Measurements from ENCODE around the gene TBCCD1. TPM values are rescaled to one million over a fixed set of nuclear protein-coding genes. Genes with fewer than 3 reads are reported as not detected.
"Not testable (repeated sequence)": the region's sequence is repeated elsewhere in the genome, so short reads cannot be mapped to it uniquely, and the experiment has no call there.

The TBCCD1 gene
- polyA plus RNA-seq, 1 donor from 2014 or later = 13.4 TPM

DNA sequence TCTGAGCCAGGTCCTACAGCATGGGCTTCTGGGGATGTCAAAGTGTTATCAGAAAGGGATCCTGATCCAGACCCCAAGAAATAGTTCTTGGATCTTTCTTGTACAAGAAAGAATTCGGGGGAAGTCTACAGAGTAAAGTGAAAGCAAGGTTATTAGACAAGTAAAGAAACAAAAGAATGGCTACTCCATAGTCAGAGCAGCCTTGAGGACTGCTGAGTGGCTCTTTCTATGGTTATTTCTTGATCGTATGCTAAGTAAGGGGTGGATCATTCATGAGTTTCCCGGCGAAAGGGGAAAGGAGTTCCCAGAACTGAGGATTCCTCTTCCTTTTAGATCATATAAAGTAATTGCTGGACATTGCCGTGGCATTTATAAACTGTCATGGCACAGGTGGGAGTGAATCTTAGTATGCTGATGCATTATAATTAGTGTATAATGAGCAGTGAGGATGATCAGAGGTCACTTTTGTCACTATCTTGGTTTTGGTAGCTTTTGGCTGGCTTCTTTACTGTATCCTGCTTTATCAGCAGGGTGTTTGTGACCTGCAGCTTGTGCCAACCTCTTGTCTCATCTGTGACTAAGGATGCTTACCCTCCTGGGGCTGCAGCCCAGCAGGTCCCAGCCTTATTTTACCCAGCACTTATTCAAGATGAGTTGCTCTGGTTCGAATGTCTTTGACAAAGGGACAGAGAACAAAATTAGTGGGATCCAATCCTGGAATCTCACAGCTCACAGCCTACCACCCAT, 64.0 kb downstream of the TBCCD1 start:
- Histone ChIP-seq H3K9me3 (ENCODE audit: low read length) (no peaks in the 10 kb centered on the region), H3K36me3 (ENCODE audit: insufficient read depth, low read length) (no peaks in the 10 kb centered on the region), H2AFZ (ENCODE audit: low read depth, low read length) (no peak overlapping the region), H4K20me1 (ENCODE audit: insufficient read depth) (no peaks in the 10 kb centered on the region), H3K4me2 (ENCODE audit: low read length) (no peak overlapping the region), H3K9me2 (ENCODE audit: insufficient read depth, low read length) (no peaks in the 10 kb centered on the region), H3K9ac (ENCODE audit: low read length) (no peak overlapping the region), H3K27ac (ENCODE audit: low read length) (no peak overlapping the region), H3F3A (ENCODE audit: insufficient read depth, low read length, poor library complexity, severe bottlenecking) (no peaks in the 10 kb centered on the region), H3K27me3 (ENCODE audit: insufficient read depth, low read depth, low read length) (no peaks in the 10 kb centered on the region), H3K4me3 (ENCODE audit: low read length) (no peak overlapping the region), H3K79me2 (replicated peaks; ENCODE audit: insufficient read depth, low read length) (no peaks in the 10 kb centered on the region)
- no peak for TF ChIP-seq RAD21 (conservative IDR thresholded peaks at IDR 0.05)
- no peak for TF ChIP-seq POLR2AphosphoS5 (IDR thresholded peaks at IDR 0.05)
- TF ChIP-seq SMC3 (conservative IDR thresholded peaks at IDR 0.05; ENCODE audit: poor library complexity) = no peak
- TF ChIP-seq EZH2 (IDR thresholded peaks at IDR 0.05; ENCODE audit: borderline replicate concordance, insufficient read depth, low read length, poor library complexity, severe bottlenecking) = no peak
- no peak for TF ChIP-seq MXI1 (conservative IDR thresholded peaks at IDR 0.05; ENCODE audit: poor library complexity, severe bottlenecking)
- TF ChIP-seq, protein P1, sequence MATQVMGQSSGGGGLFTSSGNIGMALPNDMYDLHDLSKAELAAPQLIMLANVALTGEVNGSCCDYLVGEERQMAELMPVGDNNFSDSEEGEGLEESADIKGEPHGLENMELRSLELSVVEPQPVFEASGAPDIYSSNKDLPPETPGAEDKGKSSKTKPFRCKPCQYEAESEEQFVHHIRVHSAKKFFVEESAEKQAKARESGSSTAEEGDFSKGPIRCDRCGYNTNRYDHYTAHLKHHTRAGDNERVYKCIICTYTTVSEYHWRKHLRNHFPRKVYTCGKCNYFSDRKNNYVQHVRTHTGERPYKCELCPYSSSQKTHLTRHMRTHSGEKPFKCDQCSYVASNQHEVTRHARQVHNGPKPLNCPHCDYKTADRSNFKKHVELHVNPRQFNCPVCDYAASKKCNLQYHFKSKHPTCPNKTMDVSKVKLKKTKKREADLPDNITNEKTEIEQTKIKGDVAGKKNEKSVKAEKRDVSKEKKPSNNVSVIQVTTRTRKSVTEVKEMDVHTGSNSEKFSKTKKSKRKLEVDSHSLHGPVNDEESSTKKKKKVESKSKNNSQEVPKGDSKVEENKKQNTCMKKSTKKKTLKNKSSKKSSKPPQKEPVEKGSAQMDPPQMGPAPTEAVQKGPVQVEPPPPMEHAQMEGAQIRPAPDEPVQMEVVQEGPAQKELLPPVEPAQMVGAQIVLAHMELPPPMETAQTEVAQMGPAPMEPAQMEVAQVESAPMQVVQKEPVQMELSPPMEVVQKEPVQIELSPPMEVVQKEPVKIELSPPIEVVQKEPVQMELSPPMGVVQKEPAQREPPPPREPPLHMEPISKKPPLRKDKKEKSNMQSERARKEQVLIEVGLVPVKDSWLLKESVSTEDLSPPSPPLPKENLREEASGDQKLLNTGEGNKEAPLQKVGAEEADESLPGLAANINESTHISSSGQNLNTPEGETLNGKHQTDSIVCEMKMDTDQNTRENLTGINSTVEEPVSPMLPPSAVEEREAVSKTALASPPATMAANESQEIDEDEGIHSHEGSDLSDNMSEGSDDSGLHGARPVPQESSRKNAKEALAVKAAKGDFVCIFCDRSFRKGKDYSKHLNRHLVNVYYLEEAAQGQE (IDR thresholded peaks at IDR 0.05; ENCODE audit: borderline replicate concordance) = no peak
- no peak for TF ChIP-seq CTCF (IDR thresholded peaks at IDR 0.05; ENCODE audit: poor library complexity, severe bottlenecking)
- TF ChIP-seq EP300 (conservative IDR thresholded peaks at IDR 0.05; ENCODE audit: poor library complexity, severe bottlenecking) = no peak
- no peak for TF ChIP-seq TAF1 (IDR thresholded peaks at IDR 0.05; ENCODE audit: low read depth)

- Histone ChIP-seq H3K4me3 (ENCODE audit: low read length) (no peak overlapping the region), H3K79me2 (replicated peaks; ENCODE audit: insufficient read depth, low read length) (no peaks in the 10 kb centered on the region), H3K9me3 (ENCODE audit: low read length) (no peaks in the 10 kb centered on the region), H2AFZ (ENCODE audit: low read depth, low read length) (no peak overlapping the region), H3K4me2 (ENCODE audit: low read length) (no peak overlapping the region), H3K27ac (ENCODE audit: low read length) (no peak overlapping the region), H3F3A (ENCODE audit: insufficient read depth, low read length, poor library complexity, severe bottlenecking) (no peaks in the 10 kb centered on the region), H3K9ac (ENCODE audit: low read length) (no peak overlapping the region), H4K20me1 (ENCODE audit: insufficient read depth) (no peaks in the 10 kb centered on the region), H3K9me2 (ENCODE audit: insufficient read depth, low read length) (no peaks in the 10 kb centered on the region), H3K36me3 (ENCODE audit: insufficient read depth, low read length) (no peaks in the 10 kb centered on the region), H3K27me3 (ENCODE audit: insufficient read depth, low read depth, low read length) (no peaks in the 10 kb centered on the region)
- TF ChIP-seq POLR2AphosphoS5 (IDR thresholded peaks at IDR 0.05) = no peak
- no peak for TF ChIP-seq EZH2 (IDR thresholded peaks at IDR 0.05; ENCODE audit: borderline replicate concordance, insufficient read depth, low read length, poor library complexity, severe bottlenecking)
These were observed 64.8 kb downstream of the TBCCD1 start for GRCh38 chr3:186502138-186502948.

DNA sequence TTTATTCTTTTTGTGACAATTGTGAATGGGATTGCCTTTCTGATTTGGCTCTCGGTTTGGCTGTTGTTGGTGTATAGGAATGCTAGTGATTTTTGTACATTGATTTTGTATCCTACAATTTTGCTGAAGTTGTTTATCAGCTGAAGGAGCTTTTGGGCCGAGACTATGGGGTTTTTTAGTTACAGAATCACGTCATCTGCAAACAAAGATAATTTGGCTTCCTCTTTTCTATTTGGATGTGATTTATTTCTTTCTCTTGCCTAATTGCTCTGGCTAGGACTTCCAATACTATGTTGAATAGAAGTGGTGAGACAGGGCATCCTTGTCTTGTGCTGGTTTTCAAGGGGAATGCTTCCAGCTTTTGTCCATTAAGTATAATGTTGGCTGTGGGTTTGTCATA, 67.2 kb downstream of the TBCCD1 start:
- H3K4me3 ChIP-seq (ENCODE audit: low read length); H3K79me2 ChIP-seq (replicated peaks; ENCODE audit: insufficient read depth, low read length); H3K9me3 ChIP-seq (ENCODE audit: low read length); H3K4me2 ChIP-seq (ENCODE audit: low read length); H3K9ac ChIP-seq (ENCODE audit: low read length); H3K27ac ChIP-seq (ENCODE audit: low read length); H3K9me2 ChIP-seq (ENCODE audit: insufficient read depth, low read length); H4K20me1 ChIP-seq (ENCODE audit: insufficient read depth); H3F3A ChIP-seq (ENCODE audit: insufficient read depth, low read length, poor library complexity, severe bottlenecking); H3K36me3 ChIP-seq (ENCODE audit: insufficient read depth, low read length); H2AFZ ChIP-seq (ENCODE audit: low read depth, low read length); H3K27me3 ChIP-seq (ENCODE audit: insufficient read depth, low read depth, low read length): not testable (repeated sequence)

DNA sequence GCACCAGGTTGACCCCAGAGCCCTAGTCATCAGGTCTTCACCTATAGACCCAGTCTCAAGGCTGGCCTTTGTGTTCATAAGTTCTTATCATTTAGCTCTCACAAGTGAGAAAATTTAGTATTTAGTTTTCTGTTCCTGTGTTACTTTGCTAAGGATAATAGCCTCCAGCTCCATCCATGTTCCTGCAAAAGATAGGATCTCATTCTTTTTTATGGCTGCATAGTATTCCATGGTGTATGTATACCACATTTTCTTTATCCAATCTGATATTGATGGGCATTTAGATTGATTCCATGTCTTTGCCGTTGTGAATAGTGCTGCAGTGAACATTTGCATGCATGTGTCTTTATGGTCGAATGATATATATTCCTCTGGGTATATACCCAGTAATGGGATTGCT, 69.1 kb downstream of the TBCCD1 start:
- not testable (repeated sequence) for H3K4me3 ChIP-seq (ENCODE audit: low read length); H4K20me1 ChIP-seq (ENCODE audit: insufficient read depth); H3F3A ChIP-seq (ENCODE audit: insufficient read depth, low read length, poor library complexity, severe bottlenecking); H2AFZ ChIP-seq (ENCODE audit: low read depth, low read length); H3K36me3 ChIP-seq (ENCODE audit: insufficient read depth, low read length); H3K79me2 ChIP-seq (replicated peaks; ENCODE audit: insufficient read depth, low read length); H3K27me3 ChIP-seq (ENCODE audit: insufficient read depth, low read depth, low read length); H3K4me2 ChIP-seq (ENCODE audit: low read length); H3K9ac ChIP-seq (ENCODE audit: low read length); H3K27ac ChIP-seq (ENCODE audit: low read length); H3K9me2 ChIP-seq (ENCODE audit: insufficient read depth, low read length); H3K9me3 ChIP-seq (ENCODE audit: low read length)

Data from neural cell (in vitro differentiated cells).